Tibial nerve (tissue), 4 donors: Measurements from ENCODE around the gene SLC29A4.

Experiments
- CTCF ChIP-seq, 5 experiments: fragments of 200-600 bp in 3 of 5; fragments of 450-650 bp in 2 of 5; sonication (generic) in 3 of 5; IDR thresholded peaks; one replicate each; pipeline ENCODE4 v1.5.1; 2016 to 2019; ENCODE audit warnings: antibody characterized with exemption in 5 of 5, mild to moderate bottlenecking in 3 of 5, moderate library complexity in 2 of 5
- EP300 ChIP-seq, 2 donors: sonication (generic); formaldehyde crosslinking; IDR thresholded peaks; one replicate each; pipeline ENCODE4 v1.6.1; 2017; ENCODE audit warnings: antibody characterized with exemption in 2 of 2, mild to moderate bottlenecking in 1 of 2
- POLR2A ChIP-seq, 2 donors: fragments of 450-650 bp; IDR thresholded peaks; one replicate each; pipeline ENCODE4 v1.6.1; 2017; ENCODE audit warnings: antibody characterized with exemption in 2 of 2, mild to moderate bottlenecking in 2 of 2, moderate library complexity in 2 of 2

GRCh38 chr7:5354460-5355232, 71.9 kb downstream of the SLC29A4 start:
- TF ChIP-seq POLR2A (IDR thresholded peaks at IDR 0.05) (no peak), CTCF (IDR thresholded peaks at IDR 0.05) (no peak), EP300 (IDR thresholded peaks at IDR 0.05) (no peak)
